SKM-1 treated with dmso at 0.1 percent for 144 hours (cell line): ENCODE data around the gene SENP2.
"Not testable (repeated sequence)": the region's sequence is repeated elsewhere in the genome, so short reads cannot be mapped to it uniquely, and the experiment has no call there.

Source experiments
- DNase-seq: peaks from one replicate; lab custom pipeline; 2025; ENCODE audit not compliant: unreplicated experiment; lab: John Stamatoyannopoulos, UW

SENP2 gene

DNA sequence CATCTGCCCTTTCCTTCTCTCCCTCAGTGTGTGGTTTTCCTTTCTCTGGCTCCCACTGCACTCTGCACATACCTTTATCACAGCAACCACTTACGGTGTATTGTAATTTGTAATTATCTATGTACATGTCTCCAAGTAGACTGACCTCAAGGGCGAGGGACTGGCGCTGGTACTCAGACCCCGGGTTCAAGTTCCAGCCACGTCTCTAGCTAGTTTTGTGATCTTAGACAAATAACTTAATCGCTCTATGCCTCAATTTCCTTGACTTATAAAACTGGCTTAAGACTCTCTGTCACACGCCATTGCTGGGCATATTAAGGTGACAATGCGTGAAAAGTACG lies 607 bp upstream of the SENP2 start:
- no peak for DNase-seq

DNA sequence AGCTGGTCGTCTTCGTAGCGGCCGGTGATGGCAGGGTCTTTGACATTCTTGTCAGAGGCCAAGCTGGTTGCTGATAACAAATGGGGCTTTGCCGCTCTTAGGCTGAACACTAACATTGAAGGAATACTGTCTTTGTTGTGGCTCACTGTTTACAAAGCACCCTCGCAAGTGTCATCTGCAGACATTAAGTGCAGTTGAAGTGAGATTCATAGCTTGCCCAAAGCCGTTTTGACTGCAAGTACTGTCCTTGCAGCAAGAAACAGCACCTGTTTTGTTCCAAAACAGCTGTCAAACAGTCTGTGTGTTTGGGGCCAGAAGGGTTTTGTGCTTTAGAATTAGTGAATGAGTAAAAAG lies 568 bp downstream of the SENP2 start:
- no peak for DNase-seq

DNA sequence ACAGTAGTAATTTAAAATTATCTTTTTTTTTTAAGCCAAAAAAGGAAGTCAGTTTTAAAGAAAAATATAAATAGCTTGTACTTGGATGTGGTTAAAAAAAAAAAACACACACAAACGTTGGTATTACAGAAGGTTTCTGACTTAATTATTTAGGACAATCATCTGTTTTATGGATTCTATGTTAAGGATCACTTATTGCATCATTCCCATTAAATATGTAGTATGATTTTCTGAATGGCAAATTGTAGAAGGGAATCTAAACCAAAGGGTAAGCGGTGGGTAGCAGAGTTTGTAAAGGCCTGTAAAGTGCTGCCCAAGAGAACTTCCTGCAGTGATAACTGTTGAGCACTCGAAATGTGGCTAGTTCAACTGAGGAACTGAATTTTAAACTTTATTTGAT lies 8.0 kb downstream of the SENP2 start:
- DNase-seq = no peak

DNA sequence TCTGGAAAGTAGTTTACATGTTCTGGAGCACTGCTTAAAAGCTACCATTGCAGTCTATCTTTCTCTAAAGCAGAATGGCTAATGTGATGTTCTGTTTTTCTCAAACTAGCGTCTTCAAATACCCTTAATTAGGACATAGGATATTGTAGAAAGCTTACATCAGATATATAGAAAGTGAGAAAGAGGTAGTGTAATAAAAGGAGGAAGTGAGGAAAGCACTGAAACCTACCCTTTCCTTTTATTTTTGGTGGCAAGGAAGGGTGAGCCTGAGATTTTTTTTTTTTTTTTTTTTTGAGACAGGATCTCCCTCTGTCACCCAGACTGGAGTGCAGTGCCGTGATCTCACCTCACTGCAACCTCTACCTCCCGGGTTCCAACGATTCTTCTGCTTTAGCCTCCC lies 9.4 kb downstream of the SENP2 start:
- DNase-seq = peak; percentile 75

DNA sequence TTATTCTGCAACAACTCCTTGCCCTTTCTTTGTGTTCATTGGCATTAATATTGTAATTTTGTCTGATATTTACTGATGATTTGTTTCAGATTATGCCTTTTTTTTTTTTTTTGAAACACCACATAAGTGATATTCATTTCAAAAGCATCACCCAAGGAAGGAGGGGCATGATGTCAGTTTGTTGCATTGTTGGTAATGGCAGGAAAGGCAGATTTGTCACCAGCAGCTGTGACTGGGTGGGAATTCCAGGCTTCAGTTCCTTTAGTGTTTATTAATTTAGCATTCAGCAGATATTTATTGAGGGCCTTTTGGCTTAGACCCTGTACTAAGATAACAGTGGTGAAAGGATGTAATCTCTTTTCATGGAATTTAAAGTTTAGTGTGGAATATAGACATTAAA lies 19.5 kb downstream of the SENP2 start:
- DNase-seq = no peak

DNA sequence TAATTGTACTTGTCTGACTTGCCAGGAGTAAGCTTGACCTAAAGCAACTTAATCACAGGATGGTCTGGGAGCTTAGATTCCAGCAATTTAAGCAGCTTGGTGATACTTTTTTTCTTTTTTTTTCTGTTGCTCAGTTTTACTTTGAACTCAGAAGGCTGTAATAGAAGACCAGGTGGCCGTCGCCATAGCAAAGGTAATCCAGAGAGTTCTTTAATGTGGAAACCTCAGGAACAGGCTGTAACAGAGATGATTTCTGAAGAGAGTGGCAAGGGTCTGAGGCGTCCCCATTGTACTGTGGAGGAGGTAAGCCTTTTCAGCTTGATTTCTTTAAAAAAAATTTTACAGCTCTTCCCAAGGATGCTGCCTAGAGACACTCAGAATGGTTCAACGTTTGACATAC lies 20.1 kb downstream of the SENP2 start:
- no peak for DNase-seq

DNA sequence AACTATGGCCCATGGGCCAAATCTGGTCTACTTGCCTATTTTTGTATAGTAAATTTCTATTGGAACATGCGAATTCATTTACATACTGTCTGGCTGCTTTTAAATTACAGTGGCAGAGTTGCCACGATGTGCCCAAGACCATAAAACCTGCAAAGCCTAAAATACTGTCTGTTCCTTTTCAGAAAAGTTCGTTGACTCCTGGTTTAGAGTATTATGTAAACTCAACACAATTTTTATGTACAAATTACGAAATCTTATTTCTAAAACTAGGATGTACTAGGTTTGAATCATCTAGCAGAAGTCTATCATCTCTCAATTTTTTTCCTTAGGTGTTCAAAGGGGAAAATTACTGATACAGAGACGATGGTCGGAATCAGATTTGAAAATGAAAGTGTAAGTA lies 26.9 kb downstream of the SENP2 start:
- DNase-seq = no peak

DNA sequence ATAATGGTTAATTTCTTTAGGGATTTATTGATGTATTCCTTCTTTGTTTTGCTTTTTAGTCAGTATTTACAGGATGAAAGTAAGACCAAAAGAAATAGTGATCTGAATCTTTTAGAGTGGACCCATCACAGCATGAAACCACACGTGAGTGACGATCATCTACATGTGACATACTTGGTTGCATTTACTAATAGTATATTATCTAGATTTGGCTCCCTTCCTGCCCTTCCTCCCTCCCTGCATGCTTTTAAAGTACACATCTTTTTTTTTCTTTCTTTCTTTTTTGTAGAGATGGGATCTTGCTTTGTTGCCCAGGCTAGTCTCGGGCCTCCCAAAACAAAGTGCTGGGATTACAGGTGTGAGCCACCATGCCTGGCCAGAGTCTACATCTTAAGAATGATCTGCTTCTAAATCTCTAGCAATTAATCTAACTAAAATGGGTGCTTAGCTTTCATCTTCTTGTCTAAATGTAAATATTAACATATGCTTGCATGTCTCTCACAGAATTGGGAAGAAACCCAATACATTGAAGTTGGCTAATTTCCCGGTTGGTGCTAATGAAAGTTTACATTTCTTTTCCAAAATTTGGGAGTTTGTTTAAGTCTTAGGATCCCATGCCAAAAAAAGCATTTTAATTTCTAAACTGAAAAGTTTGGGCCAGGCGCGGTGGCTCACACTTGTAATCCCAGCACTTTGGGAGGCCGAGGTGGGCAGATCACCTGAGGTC lies 38.0 kb downstream of the SENP2 start:
- no peak for DNase-seq

DNA sequence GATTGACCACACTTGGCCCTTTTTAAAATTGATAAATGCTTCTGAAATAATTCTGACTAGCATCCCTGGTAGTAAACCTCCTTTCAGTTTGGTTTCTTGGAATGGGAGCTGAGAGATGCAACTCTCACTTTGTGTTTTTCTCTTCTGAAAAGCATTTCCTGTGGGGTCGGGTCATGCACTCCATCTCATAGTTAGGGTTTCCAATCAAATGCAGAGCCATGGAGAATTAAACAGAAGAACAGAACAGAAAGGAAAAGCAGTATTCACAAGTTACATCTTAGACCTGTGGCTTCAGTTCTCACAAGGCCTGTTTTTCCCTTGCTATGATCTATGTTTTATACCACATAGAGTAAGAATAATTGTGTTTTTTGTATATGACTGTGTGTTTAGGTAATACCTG lies 39.7 kb downstream of the SENP2 start:
- no peak for DNase-seq

DNA sequence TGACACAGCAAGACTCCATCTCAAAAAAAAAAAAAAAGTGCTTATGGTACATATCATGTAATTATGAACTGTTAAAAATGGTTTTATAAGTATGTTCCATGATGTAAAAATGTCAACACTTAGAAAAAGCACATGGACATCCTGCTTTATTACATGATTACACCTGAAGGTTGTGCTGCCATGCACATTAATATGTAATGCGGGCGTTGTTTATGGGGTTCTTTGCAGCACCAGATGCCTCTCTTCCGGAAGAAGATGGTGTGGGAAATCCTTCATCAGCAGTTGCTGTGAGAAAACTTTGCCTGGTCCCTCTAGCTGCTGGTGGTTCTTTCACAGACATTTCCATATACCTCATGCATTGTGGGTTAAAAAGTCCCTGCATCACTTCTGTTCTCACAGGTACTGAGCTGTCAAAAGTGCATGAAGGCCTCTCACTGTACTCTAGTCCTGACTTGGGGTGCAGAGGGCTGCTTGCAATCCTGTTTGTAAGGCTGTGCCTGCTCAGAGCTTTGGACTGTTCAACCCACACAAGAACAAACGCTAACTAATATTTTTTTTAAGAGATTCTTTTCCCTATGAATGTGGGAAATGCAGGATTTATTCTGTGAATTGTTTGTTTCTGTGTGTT lies 43.6 kb downstream of the SENP2 start:
- DNase-seq = no peak

DNA sequence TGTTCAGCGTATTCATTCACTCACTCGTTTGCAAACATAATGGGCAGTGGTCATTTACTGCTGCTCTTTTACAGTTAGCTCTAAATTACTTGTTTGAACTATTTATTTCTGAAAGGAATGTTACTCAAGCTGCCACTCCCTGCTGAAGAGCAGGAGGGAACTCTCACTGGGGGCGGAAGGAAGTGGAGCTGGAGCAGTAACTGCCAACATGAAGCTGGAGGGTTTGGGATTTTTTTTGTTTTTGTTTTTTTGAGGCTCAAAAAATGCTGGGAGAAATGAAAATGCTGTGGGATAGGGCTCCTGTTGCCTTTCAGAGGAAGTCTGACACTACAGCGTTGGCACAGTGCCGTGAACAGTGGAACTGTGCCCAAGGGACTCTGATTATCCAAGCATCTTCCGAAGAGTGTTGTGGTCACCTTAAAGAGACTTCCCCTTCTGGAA lies 44.1 kb downstream of the SENP2 start:
- DNase-seq = no peak

DNA sequence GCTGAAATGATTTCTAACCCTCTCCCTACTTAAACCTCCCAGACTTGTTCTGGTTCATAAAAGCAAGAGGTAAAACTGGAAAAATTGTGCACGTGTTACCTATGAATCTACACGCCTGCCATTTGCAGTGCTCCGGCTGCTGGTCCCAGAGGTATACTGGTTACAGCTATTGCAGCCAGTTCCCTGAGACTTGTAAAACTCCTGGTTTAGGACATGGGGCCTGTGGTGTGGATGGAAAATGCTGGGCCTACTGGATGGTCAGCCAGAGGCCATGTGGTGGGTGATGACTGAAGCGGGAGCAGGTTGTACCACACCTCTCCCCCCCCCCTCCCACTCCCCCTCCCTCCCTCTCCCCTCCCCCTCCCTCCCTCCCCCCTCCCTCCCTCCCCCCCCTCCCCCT lies 45.0 kb downstream of the SENP2 start:
- DNase-seq = no peak

DNA sequence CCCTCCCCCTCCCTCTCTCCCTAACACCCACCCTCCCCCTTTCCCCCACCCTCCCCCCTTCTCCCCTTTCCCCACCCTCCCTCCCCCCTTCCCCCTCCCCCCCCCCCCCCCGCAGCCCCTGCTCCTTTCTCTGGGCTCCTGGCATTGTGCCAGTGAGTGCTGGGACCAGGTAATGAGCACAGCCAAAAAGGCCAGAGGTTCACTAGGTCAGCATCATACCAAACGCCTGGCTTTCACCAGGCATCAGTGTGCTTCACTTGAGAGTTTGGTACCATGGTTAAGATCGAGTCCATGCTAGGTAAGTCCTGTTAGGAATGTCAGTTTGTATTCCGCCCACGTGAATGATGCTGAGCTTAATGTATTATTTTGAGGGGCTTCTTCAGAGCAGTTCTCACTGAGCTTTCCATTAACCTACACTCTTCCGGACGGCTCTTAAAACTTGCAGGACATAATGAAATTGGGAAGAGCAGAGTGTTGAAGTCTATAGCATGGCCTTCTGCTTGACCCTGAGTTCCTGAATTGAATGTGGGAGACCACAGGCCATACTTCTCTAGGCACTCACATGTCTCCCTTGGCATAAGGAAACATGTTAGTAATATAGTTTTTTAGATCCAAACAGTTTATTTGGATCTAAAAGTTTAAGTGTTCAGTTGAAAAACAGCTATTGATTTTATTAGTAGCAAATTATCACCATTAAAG lies 45.6 kb downstream of the SENP2 start:
- no peak for DNase-seq

DNA sequence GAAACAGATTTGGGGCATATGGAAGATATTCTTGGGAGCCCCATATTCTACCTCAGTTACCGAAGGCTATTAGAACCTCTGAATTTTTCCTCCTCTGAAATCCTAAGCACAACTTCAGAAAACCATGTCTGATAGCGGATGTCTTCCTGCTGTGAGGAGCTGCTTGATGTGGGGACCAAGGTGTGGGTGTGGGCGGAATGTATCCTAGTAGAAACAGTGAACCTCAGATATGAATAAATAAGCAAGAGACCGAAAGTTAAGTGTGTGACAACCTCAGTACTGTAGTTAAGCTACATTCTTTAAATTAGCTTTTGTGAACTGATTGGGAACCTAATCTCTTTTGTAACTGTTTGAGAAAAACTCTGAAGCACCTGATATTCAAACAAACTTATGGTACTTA lies 46.9 kb downstream of the SENP2 start:
- no peak for DNase-seq

DNA sequence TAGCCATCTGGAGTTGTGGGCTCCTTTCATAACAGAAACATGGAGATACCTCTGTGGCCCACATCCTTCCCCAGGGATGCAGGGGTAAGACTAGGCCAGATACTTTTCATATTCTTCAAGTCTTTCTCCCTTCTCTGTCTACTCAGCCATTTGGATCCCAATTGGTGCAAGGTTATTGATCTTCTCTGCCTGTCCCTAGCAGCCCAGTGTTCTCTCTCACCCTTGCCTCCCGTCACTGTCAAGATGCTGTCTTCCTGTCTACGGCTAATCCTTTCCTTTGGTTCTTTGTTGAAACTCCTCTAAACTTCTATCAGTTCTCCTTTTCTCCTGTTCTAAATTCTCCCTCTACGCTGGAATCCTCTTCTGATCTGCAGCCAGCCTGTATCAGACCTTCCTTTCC lies 51.3 kb downstream of the SENP2 start:
- no peak for DNase-seq

DNA sequence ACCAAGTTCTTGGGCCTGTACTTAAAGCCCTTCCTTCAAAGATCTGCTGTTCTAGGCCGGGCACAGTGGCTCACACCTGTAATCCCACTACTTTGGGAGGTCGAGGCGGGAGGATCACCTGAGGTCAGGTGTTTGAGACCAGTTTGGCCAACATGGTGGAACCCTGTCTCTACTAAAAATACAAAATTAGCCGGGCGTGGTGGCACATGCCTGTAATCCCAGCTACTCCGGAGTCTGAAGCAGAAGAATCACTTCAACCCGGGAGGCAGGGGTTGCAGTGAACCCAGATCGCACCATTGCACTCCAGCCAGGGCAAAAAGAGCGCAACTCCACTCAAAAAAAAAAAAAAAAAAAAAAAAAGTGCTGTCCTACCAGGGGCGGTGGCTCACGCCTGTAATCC lies 52.6 kb downstream of the SENP2 start:
- DNase-seq = not testable (repeated sequence)

DNA sequence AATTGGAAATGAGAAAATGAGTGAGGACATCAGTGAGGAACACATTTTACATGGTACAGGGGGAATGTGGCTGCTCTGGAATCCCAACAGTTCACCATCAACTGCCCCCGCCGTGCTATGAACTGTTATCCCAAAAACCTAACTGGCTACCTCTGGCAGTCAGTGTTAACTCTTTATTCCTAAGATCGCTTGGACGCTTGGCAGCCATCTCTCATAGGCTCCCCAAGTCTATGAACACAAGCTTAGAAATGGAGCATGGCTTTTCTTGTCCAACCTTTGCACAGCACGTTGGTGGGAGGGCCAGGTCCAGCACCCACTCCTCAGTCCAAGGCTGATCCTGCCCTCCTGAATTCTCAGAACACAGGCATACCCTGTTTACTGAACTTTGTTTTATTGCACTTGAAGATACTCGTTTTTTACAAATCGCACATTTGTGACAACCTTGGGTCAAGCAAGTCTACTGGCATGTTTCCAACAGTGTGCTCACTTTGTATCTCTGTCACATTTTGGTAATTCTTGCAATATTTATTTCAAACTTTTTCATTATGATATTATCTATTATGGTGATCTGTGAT lies 53.6 kb downstream of the SENP2 start:
- DNase-seq = no peak

DNA sequence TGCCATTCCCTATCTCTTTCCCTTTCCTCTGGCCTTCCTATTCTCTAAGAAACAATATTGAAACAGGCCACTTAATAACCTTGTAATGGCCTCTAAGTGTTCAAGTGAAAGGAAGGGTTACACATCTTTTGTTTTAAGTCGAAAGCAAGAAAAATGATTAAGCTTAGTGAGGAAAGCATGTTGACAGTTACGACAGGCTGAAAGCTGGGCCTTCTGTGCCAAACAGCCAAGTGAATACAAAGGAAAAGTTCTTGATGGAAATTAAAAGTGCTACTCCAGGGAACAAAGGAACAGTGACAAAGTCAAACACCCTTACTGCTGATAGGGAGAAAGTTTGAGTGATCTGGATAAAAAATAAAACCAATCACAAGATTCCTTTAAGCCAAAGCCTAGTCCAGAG lies 54.2 kb downstream of the SENP2 start:
- DNase-seq = no peak

DNA sequence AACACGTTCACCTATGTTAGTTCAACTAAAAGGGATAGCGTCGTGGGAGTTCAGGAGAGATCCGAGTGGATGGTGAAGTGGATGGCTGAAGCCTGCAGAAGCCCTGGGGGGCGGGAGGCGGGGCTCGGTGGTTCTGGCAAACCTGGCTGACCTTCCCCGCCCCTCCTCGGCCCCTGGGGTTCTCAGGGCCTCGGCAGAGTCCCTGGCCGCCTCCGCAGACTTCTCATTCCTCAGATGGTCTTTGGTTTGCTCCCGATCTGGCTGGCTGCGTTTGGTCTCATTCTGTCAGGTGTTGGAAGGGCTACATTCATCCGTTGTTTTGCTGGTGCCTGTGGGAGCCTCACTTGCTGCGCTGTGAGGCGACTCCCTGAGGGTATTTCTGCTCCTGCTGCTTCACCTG lies 59.1 kb downstream of the SENP2 start:
- not testable (repeated sequence) for DNase-seq

DNA sequence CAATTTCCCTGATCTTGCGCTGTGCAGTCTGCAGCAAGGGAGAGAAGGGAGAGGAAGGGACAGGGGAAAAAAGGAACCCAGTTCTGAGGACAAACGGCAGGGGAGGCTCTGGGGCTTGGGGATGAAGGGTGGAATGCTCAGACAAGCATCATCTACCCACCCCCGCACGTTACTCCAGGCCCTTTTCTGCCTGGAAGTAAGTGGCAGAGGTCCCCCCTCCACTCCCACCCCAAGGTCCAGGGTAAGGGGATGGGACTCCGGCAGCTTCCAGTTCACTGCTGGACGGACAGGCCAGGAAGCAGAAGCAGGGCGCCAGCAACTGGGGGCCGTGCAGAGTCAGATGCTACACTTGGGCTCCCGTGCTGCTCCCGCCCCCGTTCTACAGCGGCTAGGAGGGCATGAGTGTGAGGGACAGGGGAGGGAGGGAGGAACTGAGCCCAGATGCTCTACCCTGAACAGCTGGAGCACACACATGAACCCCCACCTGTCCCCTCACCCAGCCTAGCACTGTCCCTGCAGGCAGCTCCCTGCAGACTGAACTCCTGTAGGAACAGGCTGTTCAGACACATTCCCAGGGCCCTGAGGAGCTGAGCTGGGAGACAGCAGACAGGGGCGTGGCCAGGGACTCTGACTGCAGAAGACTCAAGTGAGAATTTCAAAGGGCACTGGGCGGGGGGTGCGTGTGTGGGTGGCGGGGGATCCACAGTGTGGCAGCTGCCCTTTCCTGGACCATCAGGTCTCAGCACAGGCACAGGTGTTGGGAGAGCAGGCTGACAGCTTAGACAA lies 59.7 kb downstream of the SENP2 start:
- no peak for DNase-seq

DNA sequence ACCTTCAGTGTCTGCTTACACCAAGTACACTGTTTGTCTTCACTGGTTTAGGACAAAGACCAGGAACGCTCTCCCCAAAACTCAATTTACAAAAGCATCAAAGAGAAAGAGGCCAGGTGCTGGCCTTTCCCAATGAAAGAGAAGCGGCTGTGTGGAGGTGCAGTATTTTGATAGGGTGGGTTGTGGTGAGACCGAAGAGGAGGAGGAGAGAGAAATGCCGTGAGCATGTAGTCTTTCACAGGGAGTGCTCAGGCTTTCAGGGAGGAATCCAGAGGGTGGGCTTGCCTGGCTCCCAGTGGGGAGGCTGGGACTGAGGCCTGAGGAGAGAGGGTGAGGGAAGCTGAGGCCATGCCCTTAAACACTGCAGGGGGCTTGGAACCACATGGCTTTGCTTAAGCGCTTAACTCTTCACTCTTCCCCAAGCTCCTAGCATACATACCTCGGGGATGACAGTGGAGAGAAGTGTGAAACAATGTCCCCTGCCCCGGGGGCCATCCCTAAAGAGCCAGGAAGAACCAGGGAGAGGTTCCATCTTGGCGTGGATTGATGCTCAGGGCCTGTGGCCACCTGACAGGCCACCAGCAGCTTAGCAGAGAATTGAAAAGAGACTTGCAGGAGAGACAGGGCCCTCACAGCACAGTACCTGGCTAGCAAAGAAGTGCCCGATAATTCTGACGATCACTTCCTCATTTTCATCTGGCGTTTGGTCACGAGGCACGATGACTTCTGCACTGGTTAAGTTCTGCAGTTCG lies 60.5 kb downstream of the SENP2 start:
- no peak for DNase-seq
